NOMO-1 treated with dmso at 0.1 percent for 144 hours (cell line): ENCODE data around the gene S100A4.
"Not testable (repeated sequence)": the region's sequence is repeated elsewhere in the genome, so short reads cannot be mapped to it uniquely, and the experiment has no call there.

Experiments used
- DNase-seq: peaks from one replicate; lab custom pipeline; 2025; ENCODE audit not compliant: unreplicated experiment; lab: John Stamatoyannopoulos, UW

S100A4 gene

DNA sequence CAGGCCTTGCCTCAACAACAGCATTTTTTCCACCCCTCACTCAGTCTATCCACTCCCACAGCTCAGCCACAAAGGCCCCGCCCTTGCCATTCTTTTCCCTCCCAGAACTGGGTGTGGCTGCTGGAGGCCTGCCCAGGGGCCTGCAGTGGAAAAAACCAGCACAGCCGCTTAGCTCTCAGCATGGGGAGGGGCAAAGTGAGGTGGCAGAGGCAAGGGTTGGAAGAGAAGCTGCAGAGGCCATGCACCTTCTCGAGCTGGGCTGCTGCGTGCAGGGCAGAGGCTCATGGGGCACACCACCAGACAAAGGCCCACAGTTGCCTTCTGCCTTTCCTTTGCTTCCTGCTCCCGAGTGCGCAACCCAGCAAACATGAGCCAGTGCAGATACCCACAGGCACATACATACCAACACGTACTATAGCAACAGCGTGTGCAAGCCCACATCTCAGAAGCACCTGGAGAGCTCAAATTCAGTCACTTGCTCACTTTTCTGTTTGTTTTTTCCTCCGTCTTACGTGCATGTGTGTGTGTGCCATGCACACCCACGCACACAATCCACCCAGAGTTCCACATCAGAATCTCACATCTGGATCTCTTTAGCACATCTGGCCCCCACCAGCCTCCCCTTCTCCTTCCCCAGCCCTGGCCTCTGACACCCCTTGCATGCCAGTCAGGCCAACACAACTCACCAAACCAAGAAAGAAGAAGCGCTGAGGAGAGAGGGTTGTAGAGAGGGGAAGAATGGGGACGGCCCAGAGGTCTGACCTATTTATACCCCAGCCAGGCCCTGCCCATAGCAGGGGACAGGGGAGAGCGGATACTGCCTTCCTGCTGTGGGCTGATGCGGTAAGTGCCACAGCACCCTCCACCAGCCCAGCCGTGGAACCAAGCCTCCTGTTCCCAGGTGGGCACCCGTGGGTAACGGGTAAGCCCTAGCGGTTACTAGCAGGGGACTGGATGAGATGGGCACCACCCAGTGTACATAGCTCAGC, at the start of gene S100A4:
Gene S100A4 (minus strand): TSS at position 740 of the 989 bp plus-strand sequence. CDS start 1,012 bp downstream, outside the sequence.
- peak; percentile 94 for DNase-seq

DNA sequence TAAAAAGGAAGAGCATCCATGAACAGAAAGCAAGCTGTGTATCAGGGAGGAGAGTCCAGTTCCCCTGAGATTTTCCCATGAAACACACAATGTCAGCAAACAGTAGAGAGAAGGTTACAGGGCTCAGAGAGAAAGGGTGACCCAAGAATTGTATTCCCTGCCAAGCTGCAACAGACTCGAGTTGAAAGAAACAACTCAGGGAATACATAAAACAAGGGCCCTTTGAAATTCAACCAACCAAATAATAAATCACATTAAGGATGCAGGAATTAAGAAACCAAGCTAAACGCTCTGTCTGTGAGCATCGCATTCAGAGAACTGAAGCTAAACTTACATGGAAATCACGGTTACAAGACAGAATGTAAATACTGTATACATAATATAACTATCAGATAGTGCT, 47.1 kb upstream of the S100A4 start:
- no peak for DNase-seq

DNA sequence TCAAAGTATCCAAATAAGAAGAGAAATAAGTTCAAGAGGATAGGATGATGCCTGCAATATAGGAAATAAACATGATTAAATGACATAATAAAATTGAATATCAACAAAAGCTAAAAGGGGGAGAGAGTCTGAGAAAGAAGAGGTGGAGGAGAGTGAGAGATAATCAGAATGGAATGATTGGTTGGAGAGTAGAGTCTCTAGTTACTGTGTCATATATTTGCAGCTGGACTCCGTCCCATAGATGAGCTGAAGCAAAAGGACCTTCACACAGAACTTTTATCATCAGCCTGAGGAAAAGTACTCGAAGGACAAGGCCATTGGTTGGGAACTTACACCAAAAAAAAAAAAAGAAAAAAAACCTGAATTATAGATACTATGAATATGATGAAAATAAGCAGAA, 42.9 kb upstream of the S100A4 start:
- DNase-seq = no peak

DNA sequence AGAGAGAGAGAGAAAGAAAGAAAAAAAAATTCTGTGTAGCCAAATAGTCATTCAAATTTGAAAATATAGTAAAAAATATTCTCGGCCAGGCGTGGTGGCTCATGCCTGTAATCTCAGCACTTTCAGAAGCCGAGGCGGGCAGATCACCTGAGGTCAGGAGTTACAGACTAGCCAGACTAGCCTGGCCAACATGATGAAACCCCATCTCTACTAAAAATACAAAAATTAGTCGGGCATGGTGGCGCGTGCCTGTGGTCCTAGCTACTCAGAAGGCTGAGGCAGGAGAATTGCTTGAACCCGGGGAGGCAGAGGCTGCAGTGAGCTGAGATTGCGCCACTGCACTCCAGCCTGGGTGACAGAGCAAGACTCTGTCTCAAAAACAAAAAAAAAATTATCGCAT, 42.4 kb upstream of the S100A4 start:
- DNase-seq = not testable (repeated sequence)

GRCh38 chr1:153587314-153587713, 41.7 kb upstream of the S100A4 start:
- DNase-seq = no peak

DNA sequence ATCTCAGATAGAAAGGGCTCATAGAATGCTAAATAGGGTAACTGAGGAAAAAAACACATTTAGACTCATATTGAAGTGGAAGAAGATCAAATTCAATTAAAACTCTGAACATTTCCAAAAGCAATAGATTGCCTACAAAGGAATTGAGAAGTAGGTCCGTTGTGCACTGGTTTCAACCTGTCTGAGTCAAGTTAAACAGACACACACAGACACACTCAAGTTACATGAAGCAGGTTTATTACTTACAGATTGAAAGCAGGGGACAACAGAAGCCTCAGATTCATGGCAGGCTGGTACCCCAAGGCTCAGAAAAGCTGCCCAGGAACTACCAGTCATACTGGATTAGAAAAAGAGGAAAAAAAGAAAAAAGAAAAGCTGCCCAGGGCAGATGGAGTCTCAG, 40.7 kb upstream of the S100A4 start:
- DNase-seq = no peak

DNA sequence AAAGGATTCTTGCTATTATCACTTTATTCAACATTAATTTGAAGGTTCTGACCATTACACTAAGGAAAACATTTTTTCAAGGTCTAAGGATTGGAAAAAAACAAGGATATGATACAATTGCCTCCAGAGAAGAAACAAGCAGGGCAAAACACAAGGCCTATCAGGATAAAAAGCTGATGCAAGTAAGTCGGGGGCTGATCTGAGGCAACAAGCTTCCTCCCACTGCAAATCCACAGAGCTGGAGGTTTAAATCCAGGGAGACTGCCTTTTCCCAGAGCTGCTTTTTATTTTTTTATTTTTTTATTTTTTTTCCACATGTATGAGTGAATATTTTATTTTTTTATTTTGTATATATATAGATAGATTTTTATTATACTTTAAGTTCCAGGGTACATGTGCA, 39.4 kb upstream of the S100A4 start:
- DNase-seq = no peak

- DNase-seq = no peak
Measured at GRCh38 chr1:153583976-153584375, 38.4 kb upstream of the S100A4 start.

GRCh38 chr1:153583514-153583913, 37.9 kb upstream of the S100A4 start:
- not testable (repeated sequence) for DNase-seq

- DNase-seq = not testable (repeated sequence)
Measured at GRCh38 chr1:153582836-153583235, 37.2 kb upstream of the S100A4 start.

DNA sequence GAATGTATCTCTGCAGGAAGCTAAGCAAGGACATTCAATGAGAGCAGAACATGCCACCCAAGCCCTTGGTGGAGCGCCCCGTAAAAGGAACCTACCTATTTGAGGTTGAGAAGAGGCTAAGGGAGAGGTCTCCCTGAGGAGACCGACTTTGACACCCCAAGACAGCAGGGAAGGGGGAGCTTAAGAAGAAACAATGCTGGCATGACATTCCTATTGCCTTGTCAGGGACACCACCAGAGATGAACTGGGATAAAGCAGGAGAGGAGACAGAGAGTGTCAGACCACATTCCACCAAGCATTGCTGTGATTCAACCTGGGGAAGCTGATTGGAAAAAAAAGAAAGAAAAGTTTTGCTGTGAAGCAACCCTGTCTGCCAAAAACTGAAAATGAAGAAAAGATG, 33.3 kb upstream of the S100A4 start:
- no peak for DNase-seq

DNA sequence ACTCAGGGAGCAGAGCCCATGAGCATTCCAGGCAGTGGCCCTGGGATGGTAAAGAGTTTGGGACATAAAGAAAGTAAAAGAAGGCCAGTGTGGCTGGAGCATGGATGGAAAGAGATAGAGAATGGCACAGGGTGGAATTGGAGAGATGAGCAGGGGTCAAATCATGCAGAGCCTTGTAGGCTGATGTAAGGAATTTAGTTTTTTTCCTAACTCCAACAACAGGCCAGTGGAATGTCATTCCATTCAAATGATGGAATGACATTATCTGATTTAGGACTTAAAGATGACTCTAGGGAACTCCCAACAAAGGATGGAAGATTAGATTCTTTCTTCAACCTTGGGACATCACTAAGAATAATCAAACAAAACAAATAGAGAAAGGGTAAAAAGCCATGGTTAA, 32.9 kb upstream of the S100A4 start:
- no peak for DNase-seq

- no peak for DNase-seq
Measured at GRCh38 chr1:153577624-153578051, 32.0 kb upstream of the S100A4 start.

DNA sequence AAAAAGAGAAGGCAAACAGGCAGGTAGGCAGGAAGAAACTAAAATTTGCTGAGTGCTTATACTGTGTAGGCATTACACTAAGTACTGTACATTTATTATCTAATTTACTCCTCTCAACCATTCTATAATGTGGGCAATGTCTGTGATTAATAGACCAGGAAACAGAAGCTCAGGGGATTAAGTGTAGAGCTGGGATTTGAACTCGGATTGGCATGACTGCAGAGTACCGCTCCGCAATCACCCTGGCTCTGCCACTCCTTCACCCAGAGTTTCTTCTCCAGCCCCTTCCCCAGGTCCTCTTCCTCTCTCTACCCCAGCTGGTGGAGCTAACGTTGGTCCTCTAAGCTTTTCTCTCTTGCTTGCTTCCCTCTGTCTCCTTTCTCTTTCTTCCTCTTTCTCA, 31.5 kb upstream of the S100A4 start:
- peak; percentile 13 for DNase-seq

- not testable (repeated sequence) for DNase-seq
Measured at GRCh38 chr1:153575497-153575896, 29.9 kb upstream of the S100A4 start.

- not testable (repeated sequence) for DNase-seq
Measured at GRCh38 chr1:153575081-153575491, 29.5 kb upstream of the S100A4 start.

- peak; percentile 60 for DNase-seq
Measured at GRCh38 chr1:153573351-153573750, 27.7 kb upstream of the S100A4 start.

DNA sequence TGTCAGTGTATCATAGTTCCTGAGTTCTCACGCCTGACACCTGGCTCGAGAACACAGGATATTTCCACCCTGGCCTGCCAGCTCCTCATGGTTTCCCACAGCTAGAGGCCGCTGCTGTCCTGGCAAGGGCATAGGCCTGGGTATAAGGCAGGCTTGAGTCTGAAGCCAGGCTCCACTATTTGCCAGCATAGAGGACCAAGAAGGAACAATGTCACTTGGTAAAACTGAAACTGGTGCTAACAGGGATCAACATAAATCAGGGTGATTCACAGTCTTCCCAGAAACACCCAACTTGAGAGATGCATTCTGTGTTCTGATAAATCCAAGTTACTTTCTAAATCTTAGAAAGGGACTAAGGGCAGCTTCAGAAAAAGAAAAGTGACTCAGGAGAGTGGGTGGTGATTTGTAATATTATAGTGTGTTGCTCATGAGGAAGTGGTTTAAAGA, 27.0 kb upstream of the S100A4 start:
- peak; percentile 64 for DNase-seq

- no peak for DNase-seq
Measured at GRCh38 chr1:153571706-153572105, 26.1 kb upstream of the S100A4 start.

DNA sequence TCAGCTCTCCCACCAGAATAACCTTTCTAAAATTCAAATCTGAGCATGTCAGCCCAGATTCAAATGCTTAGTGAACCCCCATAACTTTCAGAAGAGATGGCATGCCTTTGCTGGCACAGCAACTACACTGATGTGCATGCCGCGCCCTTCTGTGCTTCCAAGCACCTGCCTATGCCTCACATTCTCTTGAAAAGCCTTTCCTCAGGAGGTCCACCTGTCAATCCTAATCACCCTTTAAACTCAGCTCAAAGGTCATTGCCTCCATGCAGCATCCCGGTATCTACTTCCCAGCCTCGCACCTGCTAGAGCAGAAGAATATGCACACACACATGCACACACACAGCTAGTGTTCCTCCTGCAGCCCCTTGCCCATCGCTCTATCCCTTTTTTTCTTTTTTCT, 25.3 kb upstream of the S100A4 start:
- DNase-seq = no peak

DNA sequence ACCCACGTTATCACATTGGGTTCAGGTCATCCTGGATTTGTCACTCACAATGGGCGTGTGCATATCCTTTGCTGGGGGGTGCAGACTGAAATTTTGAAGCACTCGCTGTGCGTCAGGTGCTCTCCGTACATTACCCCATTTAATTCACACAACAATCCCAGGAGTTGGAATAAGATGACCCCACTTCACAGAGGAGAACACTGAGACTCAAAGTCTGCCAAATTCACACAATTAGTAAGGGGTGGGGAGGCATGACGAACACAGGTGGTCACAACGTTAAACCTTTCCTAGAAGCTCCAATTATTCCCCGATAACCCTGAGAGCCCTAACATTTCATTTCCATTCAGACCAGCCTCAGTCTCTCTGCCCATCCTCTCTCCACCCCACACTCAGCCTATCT, 23.9 kb upstream of the S100A4 start:
- no peak for DNase-seq

- peak; percentile 63 for DNase-seq
Measured at GRCh38 chr1:153568367-153569099, 22.9 kb upstream of the S100A4 start.
